Measurements from ENCODE around the gene TAS2R43. TPM values are rescaled to one million over a fixed set of nuclear protein-coding genes. Genes with fewer than 3 reads are reported as not detected.
"Not testable (repeated sequence)": the region's sequence is repeated elsewhere in the genome, so short reads cannot be mapped to it uniquely, and the experiment has no call there.

Gene TAS2R43
- total and polyA plus RNA-seq, 2 experiments from 2014 or later, result 0.69 to 2.6 TPM

- no peaks in the 10 kb centered on the region for H3K9me3 ChIP-seq (ENCODE audit: low read depth)
- H3K27ac ChIP-seq, result no peak overlapping the region
- peaks cover 78% of the 10 kb centered on the region for H3K79me2 ChIP-seq
- no peaks in the 10 kb centered on the region for H3K36me3 ChIP-seq (replicated peaks; ENCODE audit: insufficient read depth, low read depth)
- H4K20me1 ChIP-seq (ENCODE audit: insufficient read depth, poor library complexity, severe bottlenecking), result peaks cover 6% of the 10 kb centered on the region
- WGBS (ENCODE audit: low lambda C conversion rate, missing lambda C conversion rate), result 93% methylated on average over 2 of the region's 2 CpGs
- no peaks in the 10 kb centered on the region for H3K4me1 ChIP-seq (ENCODE audit: insufficient read depth)
- no peaks in the 10 kb centered on the region for H3K9me2 ChIP-seq (replicated peaks; ENCODE audit: insufficient read depth)
- no peak overlapping the region for H2AFZ ChIP-seq
- no peak overlapping the region for H3K4me2 ChIP-seq
- TF ChIP-seq EZH2phosphoT487 (IDR thresholded peaks at IDR 0.05; ENCODE audit: low read depth, severe bottlenecking, unreplicated experiment), result no peak
- TF ChIP-seq CTCF (IDR thresholded peaks at IDR 0.05; ENCODE audit: poor library complexity), result no peak
- no peak for TF ChIP-seq EZH2 (IDR thresholded peaks at IDR 0.05; ENCODE audit: borderline replicate concordance)
- H3K4me3 ChIP-seq, result no peak overlapping the region
- H3K27me3 ChIP-seq, result no peaks in the 10 kb centered on the region
- DNase-seq (ENCODE audit: low spot score), result no peak
Observed at GRCh38 chr12:11133816-11134215, 41.7 kb upstream of the TAS2R43 start.

- no peak for DNase-seq (ENCODE audit: low spot score)
- 100% methylated on average over 2 of the region's 2 CpGs for WGBS (ENCODE audit: low lambda C conversion rate, missing lambda C conversion rate)
- Histone ChIP-seq H3K9me2 (replicated peaks; ENCODE audit: insufficient read depth) (no peaks in the 10 kb centered on the region), H2AFZ (no peak overlapping the region), H4K20me1 (ENCODE audit: insufficient read depth, poor library complexity, severe bottlenecking) (peaks cover 6% of the 10 kb centered on the region), H3K27ac (no peak overlapping the region), H3K27me3 (no peaks in the 10 kb centered on the region), H3K4me2 (no peak overlapping the region), H3K9me3 (ENCODE audit: low read depth) (no peaks in the 10 kb centered on the region), H3K36me3 (replicated peaks; ENCODE audit: insufficient read depth, low read depth) (no peaks in the 10 kb centered on the region), H3K79me2 (peaks cover 76% of the 10 kb centered on the region), H3K4me1 (ENCODE audit: insufficient read depth) (no peaks in the 10 kb centered on the region), H3K4me3 (no peak overlapping the region)
- no peak for TF ChIP-seq EZH2 (IDR thresholded peaks at IDR 0.05; ENCODE audit: borderline replicate concordance)
- no peak for TF ChIP-seq CTCF (IDR thresholded peaks at IDR 0.05; ENCODE audit: poor library complexity)
- no peak for TF ChIP-seq EZH2phosphoT487 (IDR thresholded peaks at IDR 0.05; ENCODE audit: low read depth, severe bottlenecking, unreplicated experiment)
Observed at GRCh38 chr12:11133162-11133561, 41.0 kb upstream of the TAS2R43 start.

- H3K27me3 ChIP-seq, result no peaks in the 10 kb centered on the region
- peaks cover 6% of the 10 kb centered on the region for H4K20me1 ChIP-seq (ENCODE audit: insufficient read depth, poor library complexity, severe bottlenecking)
- no peaks in the 10 kb centered on the region for H3K36me3 ChIP-seq (replicated peaks; ENCODE audit: insufficient read depth, low read depth)
- H3K79me2 ChIP-seq, result peaks cover 63% of the 10 kb centered on the region
- H3K27ac ChIP-seq, result no peak overlapping the region
- no peak overlapping the region for H2AFZ ChIP-seq
- no peak overlapping the region for H3K4me2 ChIP-seq
- H3K9me3 ChIP-seq (ENCODE audit: low read depth), result no peaks in the 10 kb centered on the region
- H3K4me1 ChIP-seq (ENCODE audit: insufficient read depth), result no peaks in the 10 kb centered on the region
- H3K9me2 ChIP-seq (replicated peaks; ENCODE audit: insufficient read depth), result no peaks in the 10 kb centered on the region
- WGBS (ENCODE audit: low lambda C conversion rate, missing lambda C conversion rate), result 17% methylated on average over 2 of the region's 2 CpGs
- DNase-seq (ENCODE audit: low spot score), result no peak
- no peak overlapping the region for H3K4me3 ChIP-seq
- no peak for TF ChIP-seq EZH2 (IDR thresholded peaks at IDR 0.05; ENCODE audit: borderline replicate concordance)
- no peak for TF ChIP-seq CTCF (IDR thresholded peaks at IDR 0.05; ENCODE audit: poor library complexity)
- no peak for TF ChIP-seq EZH2phosphoT487 (IDR thresholded peaks at IDR 0.05; ENCODE audit: low read depth, severe bottlenecking, unreplicated experiment)
Observed at GRCh38 chr12:11130999-11131398, 38.9 kb upstream of the TAS2R43 start.

GRCh38 chr12:11130382-11130781 is 38.3 kb upstream of the TAS2R43 start:
- TF ChIP-seq EZH2 (IDR thresholded peaks at IDR 0.05; ENCODE audit: borderline replicate concordance) (no peak), EZH2phosphoT487 (IDR thresholded peaks at IDR 0.05; ENCODE audit: low read depth, severe bottlenecking, unreplicated experiment) (no peak), CTCF (IDR thresholded peaks at IDR 0.05; ENCODE audit: poor library complexity) (no peak)
- H3K36me3 ChIP-seq (replicated peaks; ENCODE audit: insufficient read depth, low read depth), result no peaks in the 10 kb centered on the region
- no peaks in the 10 kb centered on the region for H3K27me3 ChIP-seq
- no peaks in the 10 kb centered on the region for H3K4me1 ChIP-seq (ENCODE audit: insufficient read depth)
- no peak for DNase-seq (ENCODE audit: low spot score)
- no peaks in the 10 kb centered on the region for H3K9me3 ChIP-seq (ENCODE audit: low read depth)
- no peak overlapping the region for H3K4me3 ChIP-seq
- no peak overlapping the region for H3K27ac ChIP-seq
- peaks cover 6% of the 10 kb centered on the region for H4K20me1 ChIP-seq (ENCODE audit: insufficient read depth, poor library complexity, severe bottlenecking)
- 94% methylated on average over 3 of the region's 3 CpGs for WGBS (ENCODE audit: low lambda C conversion rate, missing lambda C conversion rate)
- no peak overlapping the region for H2AFZ ChIP-seq
- H3K79me2 ChIP-seq, result peaks cover 60% of the 10 kb centered on the region
- no peak overlapping the region for H3K4me2 ChIP-seq
- H3K9me2 ChIP-seq (replicated peaks; ENCODE audit: insufficient read depth), result no peaks in the 10 kb centered on the region

GRCh38 chr12:11114130-11114529 is 22.0 kb upstream of the TAS2R43 start:
- H3K9me2 ChIP-seq (replicated peaks; ENCODE audit: insufficient read depth); H3K4me3 ChIP-seq; H2AFZ ChIP-seq; H3K27me3 ChIP-seq; H3K27ac ChIP-seq; H3K36me3 ChIP-seq (replicated peaks; ENCODE audit: insufficient read depth, low read depth); H3K4me2 ChIP-seq; H3K9me3 ChIP-seq (ENCODE audit: low read depth); H3K4me1 ChIP-seq (ENCODE audit: insufficient read depth); DNase-seq (ENCODE audit: low spot score): not testable (repeated sequence)
- Histone ChIP-seq H3K79me2 (peaks cover 87% of the 10 kb centered on the region), H4K20me1 (ENCODE audit: insufficient read depth, poor library complexity, severe bottlenecking) (peaks cover 13% of the 10 kb centered on the region)
- WGBS (ENCODE audit: low lambda C conversion rate, missing lambda C conversion rate), result 100% methylated on average over 1 of the region's 1 CpG

Measured in hepatocyte (in vitro differentiated cells).